ENCODE results near the gene GNG7.

DNA sequence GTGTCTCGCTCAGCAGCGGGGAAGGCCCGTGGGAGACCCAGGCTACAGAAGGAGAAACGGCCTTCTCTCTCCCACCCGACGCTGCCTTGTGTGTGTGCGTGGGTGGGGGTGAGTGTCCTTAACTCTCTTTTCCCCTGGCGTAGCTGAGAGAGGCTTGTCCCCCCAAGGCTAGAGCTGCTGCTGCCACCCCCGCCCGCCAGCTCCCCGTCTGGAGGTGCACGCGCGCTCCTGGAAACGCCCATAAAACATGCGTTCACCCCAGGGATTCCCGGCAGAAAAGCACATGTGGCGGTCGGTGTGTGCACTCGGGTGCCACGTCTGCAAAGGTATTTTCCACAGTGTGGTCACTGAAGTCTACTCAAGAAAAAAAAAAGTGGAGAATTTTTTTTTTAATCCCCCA is 190.5 kb downstream of the GNG7 start:
- no peak for TF ChIP-seq CTCF (IDR thresholded peaks at IDR 0.05; ENCODE audit: low read length)
- TF ChIP-seq EZH2 (optimal IDR thresholded peaks at IDR 0.05; ENCODE audit: low read depth, low read length), result no peak

Data from MM.1S (cell line).